ENCODE data around the gene CFAP54. TPM values are rescaled to one million over a fixed set of nuclear protein-coding genes. Genes with fewer than 3 reads are reported as not detected.

Gene CFAP54
- total RNA-seq, 1 experiment from 2014 or later, result 0.35 TPM

DNA sequence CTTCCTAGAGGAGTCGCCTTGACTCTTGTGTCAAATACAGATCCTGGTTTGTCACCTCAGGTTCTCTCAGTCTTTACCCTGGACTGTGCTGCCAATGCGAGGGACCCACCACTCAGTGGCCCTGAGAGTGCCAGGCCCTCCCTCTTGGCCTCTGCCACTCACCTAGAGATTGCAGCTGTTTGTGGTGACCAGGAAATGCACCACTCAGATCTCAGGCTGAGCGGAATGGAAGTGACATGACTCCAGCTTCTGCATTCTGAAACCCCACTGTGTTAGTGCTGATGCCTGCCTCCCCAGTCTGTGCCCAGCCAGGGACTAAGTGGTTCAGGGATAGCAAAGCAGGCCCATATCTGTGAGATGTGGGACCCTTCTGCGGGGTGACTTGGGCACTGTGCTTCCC, 389.9 kb downstream of the CFAP54 start:
- CTCF ChIA-PET, result no interaction called here
- H3K27me3 Mint-ChIP-seq (ENCODE audit: unreplicated experiment), result peaks cover 28% of the 10 kb centered on the region
- TF ChIP-seq CTCF (IDR thresholded peaks at IDR 0.05; ENCODE audit: unreplicated experiment), result no peak
- intact Hi-C loops (cut with micrococcal nuclease; ENCODE audit: unreplicated experiment), result no loop called here
- no peaks in the 10 kb centered on the region for H3K36me3 Mint-ChIP-seq (ENCODE audit: insufficient read depth, unreplicated experiment)
- no TSS peak for BruUV-seq (replicated peaks)
- H3K9me3 Mint-ChIP-seq (ENCODE audit: low read depth, unreplicated experiment), result peaks cover 9% of the 10 kb centered on the region
- no peaks in the 10 kb centered on the region for H3K4me1 Mint-ChIP-seq (ENCODE audit: low read depth, unreplicated experiment)
- H3K4me3 Mint-ChIP-seq (ENCODE audit: low read depth, unreplicated experiment), result no peak overlapping the region
- no peak for DNase-seq
- no peak overlapping the region for H3K27ac Mint-ChIP-seq (ENCODE audit: unreplicated experiment)

DNA sequence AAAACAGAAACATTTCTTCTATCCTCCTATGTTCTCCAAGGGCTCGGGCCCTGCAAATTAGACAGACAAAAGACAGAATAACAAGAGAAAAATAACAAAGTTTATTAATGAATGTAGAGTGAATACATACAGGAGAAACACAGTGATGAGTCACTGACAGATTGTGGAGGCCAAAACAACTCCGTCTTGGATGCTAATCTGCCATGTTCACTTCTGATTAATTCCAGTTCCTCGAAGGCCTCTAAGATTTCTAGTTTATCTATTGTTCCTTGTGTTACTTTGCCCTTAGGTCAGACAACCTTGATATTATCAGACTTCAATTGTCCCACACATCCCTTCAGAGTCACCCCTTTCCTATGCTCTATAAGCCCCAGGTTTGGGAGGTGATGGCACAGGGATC, 390.8 kb downstream of the CFAP54 start:
- no peak for TF ChIP-seq CTCF (IDR thresholded peaks at IDR 0.05; ENCODE audit: unreplicated experiment)
- no TSS peak for BruUV-seq (replicated peaks)
- no peak overlapping the region for H3K27ac Mint-ChIP-seq (ENCODE audit: unreplicated experiment)
- DNase-seq, result no peak
- intact Hi-C loops (cut with micrococcal nuclease; ENCODE audit: unreplicated experiment), result no loop called here
- H3K27me3 Mint-ChIP-seq (ENCODE audit: unreplicated experiment), result peaks cover 28% of the 10 kb centered on the region
- H3K9me3 Mint-ChIP-seq (ENCODE audit: low read depth, unreplicated experiment), result peaks cover 9% of the 10 kb centered on the region
- H3K4me3 Mint-ChIP-seq (ENCODE audit: low read depth, unreplicated experiment), result no peak overlapping the region
- H3K36me3 Mint-ChIP-seq (ENCODE audit: insufficient read depth, unreplicated experiment), result no peaks in the 10 kb centered on the region
- no peaks in the 10 kb centered on the region for H3K4me1 Mint-ChIP-seq (ENCODE audit: low read depth, unreplicated experiment)
- CTCF ChIA-PET, result no interaction called here

GRCh38 chr12:96881608-96882007, 392.2 kb downstream of the CFAP54 start:
- intact Hi-C loops (cut with micrococcal nuclease; ENCODE audit: unreplicated experiment), result no loop called here
- no peak for DNase-seq
- BruUV-seq (replicated peaks), result no TSS peak
- Mint-ChIP-seq H3K27ac (ENCODE audit: unreplicated experiment) (no peak overlapping the region), H3K4me3 (ENCODE audit: low read depth, unreplicated experiment) (no peak overlapping the region), H3K27me3 (ENCODE audit: unreplicated experiment) (peaks cover 19% of the 10 kb centered on the region), H3K36me3 (ENCODE audit: insufficient read depth, unreplicated experiment) (no peaks in the 10 kb centered on the region), H3K9me3 (ENCODE audit: low read depth, unreplicated experiment) (peaks cover 9% of the 10 kb centered on the region), H3K4me1 (ENCODE audit: low read depth, unreplicated experiment) (no peaks in the 10 kb centered on the region)
- CTCF ChIA-PET, result no interaction called here
- TF ChIP-seq CTCF (IDR thresholded peaks at IDR 0.05; ENCODE audit: unreplicated experiment), result no peak

DNA sequence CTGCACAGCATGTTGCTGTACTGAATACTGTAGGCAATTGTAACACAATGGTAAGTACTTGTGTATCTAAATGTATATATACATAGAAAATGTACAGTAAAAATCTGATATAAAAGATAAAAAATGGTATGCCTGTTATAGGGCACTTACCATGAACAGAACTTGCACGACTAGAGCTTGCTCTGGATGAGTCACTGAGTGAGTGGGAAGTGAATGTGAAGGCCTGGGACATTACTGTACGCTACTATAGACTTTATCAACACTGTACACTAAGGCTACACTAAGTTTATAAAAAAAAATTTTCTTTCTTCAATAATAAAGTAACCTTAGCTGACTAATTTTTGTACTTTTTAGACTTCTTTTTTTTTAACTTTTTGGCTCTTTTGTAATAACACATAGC, 393.5 kb downstream of the CFAP54 start:
- DNase-seq, result no peak
- Mint-ChIP-seq H3K4me1 (ENCODE audit: low read depth, unreplicated experiment) (no peaks in the 10 kb centered on the region), H3K9me3 (ENCODE audit: low read depth, unreplicated experiment) (peaks cover 9% of the 10 kb centered on the region), H3K27me3 (ENCODE audit: unreplicated experiment) (peaks cover 6% of the 10 kb centered on the region), H3K36me3 (ENCODE audit: insufficient read depth, unreplicated experiment) (no peaks in the 10 kb centered on the region), H3K27ac (ENCODE audit: unreplicated experiment) (no peak overlapping the region), H3K4me3 (ENCODE audit: low read depth, unreplicated experiment) (no peak overlapping the region)
- intact Hi-C loops (cut with micrococcal nuclease; ENCODE audit: unreplicated experiment), result no loop called here
- CTCF ChIA-PET, result no interaction called here
- BruUV-seq (replicated peaks), result no TSS peak
- no peak for TF ChIP-seq CTCF (IDR thresholded peaks at IDR 0.05; ENCODE audit: unreplicated experiment)

DNA sequence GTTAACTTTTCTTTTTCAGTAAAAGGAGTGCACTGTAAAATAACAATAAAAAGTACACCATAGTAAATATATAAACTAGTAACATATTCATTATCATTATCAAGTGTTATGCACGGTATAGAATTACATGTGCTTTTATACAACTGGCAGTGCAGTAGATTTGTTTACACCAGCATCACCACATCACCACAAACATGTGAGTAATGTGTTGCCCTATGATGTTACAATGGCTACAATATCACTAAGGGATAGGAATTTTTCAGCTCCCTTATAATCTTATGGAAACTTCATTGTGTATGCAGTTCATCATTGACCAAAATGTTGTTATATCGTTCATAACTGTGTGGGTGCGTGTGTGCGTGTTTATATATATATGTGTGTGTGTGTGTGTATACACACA, 394.2 kb downstream of the CFAP54 start:
- intact Hi-C loops (cut with micrococcal nuclease; ENCODE audit: unreplicated experiment), result no loop called here
- BruUV-seq (replicated peaks), result no TSS peak
- peaks cover 9% of the 10 kb centered on the region for H3K9me3 Mint-ChIP-seq (ENCODE audit: low read depth, unreplicated experiment)

More for the DNA sequence above, 394.2 kb downstream of the CFAP54 start:
- H3K27ac Mint-ChIP-seq (ENCODE audit: unreplicated experiment), result no peak overlapping the region
- TF ChIP-seq CTCF (IDR thresholded peaks at IDR 0.05; ENCODE audit: unreplicated experiment), result no peak
- H3K27me3 Mint-ChIP-seq (ENCODE audit: unreplicated experiment), result no peaks in the 10 kb centered on the region
- H3K36me3 Mint-ChIP-seq (ENCODE audit: insufficient read depth, unreplicated experiment), result no peaks in the 10 kb centered on the region
- CTCF ChIA-PET, result no interaction called here
- no peak overlapping the region for H3K4me3 Mint-ChIP-seq (ENCODE audit: low read depth, unreplicated experiment)
- no peaks in the 10 kb centered on the region for H3K4me1 Mint-ChIP-seq (ENCODE audit: low read depth, unreplicated experiment)
- no peak for DNase-seq

Measured in Calu3 (cell line).